ENCODE measurements around the gene CABLES2. TPM values are rescaled to one million over a fixed set of nuclear protein-coding genes. Genes with fewer than 3 reads are reported as not detected.

Gene CABLES2
- total and polyA plus RNA-seq, 4 donors, result 0.92 to 3.2 (median 2.0) TPM

- H3K4me3 ChIP-seq (ENCODE audit: low read depth in 1 of 3, low read length in 3 of 3), result no peak overlapping the region
- H3K4me1 ChIP-seq (ENCODE audit: control insufficient read depth in 4 of 4, insufficient read depth in 4 of 4, low read length in 3 of 4), result no peaks in the 10 kb centered on the region
- DNase-seq (ENCODE audit: low spot score), result no peak
- no peak overlapping the region for H3K9ac ChIP-seq (ENCODE audit: low read depth in 1 of 2, low read length in 2 of 2)
- no peak for TF ChIP-seq HNF4A (conservative IDR thresholded peaks at IDR 0.05)
- TF ChIP-seq EGR1 (IDR thresholded peaks at IDR 0.05; ENCODE audit: low read depth in 2 of 2), result no peak
- no peak for TF ChIP-seq NR2F2 (IDR thresholded peaks at IDR 0.05)
- TF ChIP-seq RXRA (IDR thresholded peaks at IDR 0.05), result no peak
- TF ChIP-seq REST (IDR thresholded peaks at IDR 0.05), result no peak
- no peak for TF ChIP-seq YY1 (IDR thresholded peaks at IDR 0.05)
- no peak for TF ChIP-seq SP1 (IDR thresholded peaks at IDR 0.05)
- no peak for TF ChIP-seq CTCF (IDR thresholded peaks at IDR 0.05; ENCODE audit: low read depth, low read length, missing input control)
- TF ChIP-seq RAD21 (IDR thresholded peaks at IDR 0.05), result no peak
- no peak for TF ChIP-seq ATF3 (IDR thresholded peaks at IDR 0.05)
- TF ChIP-seq HNF4G (IDR thresholded peaks at IDR 0.05), result no peak
- no peak overlapping the region for H3K27ac ChIP-seq (ENCODE audit: low read depth in 1 of 2, low read length in 2 of 2)
- WGBS, result 56% methylated on average over 23 of the region's 23 CpGs
- no peaks in the 10 kb centered on the region for H3K36me3 ChIP-seq (ENCODE audit: control insufficient read depth in 4 of 4, insufficient read depth in 3 of 4, low read depth in 1 of 4, low read length in 3 of 4)
- H3K27me3 ChIP-seq (ENCODE audit: control insufficient read depth in 4 of 4, insufficient read depth in 4 of 4, low read length in 3 of 4), result no peaks in the 10 kb centered on the region
- no peaks in the 10 kb centered on the region for H3K9me3 ChIP-seq (ENCODE audit: control insufficient read depth in 4 of 4, low read length in 3 of 4)
Measured at GRCh38 chr20:62424249-62425107, 17.4 kb upstream of the CABLES2 start.

GRCh38 chr20:62423326-62423706 lies 16.2 kb upstream of the CABLES2 start:
- H3K36me3 ChIP-seq (ENCODE audit: control insufficient read depth in 4 of 4, insufficient read depth in 3 of 4, low read depth in 1 of 4, low read length in 3 of 4), result no peaks in the 10 kb centered on the region
- WGBS, result 59% methylated on average over 10 of the region's 10 CpGs
- TF ChIP-seq RAD21 (IDR thresholded peaks at IDR 0.05), result no peak
- TF ChIP-seq HNF4A (conservative IDR thresholded peaks at IDR 0.05), result no peak
- no peak for TF ChIP-seq NR2F2 (IDR thresholded peaks at IDR 0.05)
- H3K27ac ChIP-seq (ENCODE audit: low read depth in 1 of 2, low read length in 2 of 2), result no peak overlapping the region
- no peaks in the 10 kb centered on the region for H3K27me3 ChIP-seq (ENCODE audit: control insufficient read depth in 4 of 4, insufficient read depth in 4 of 4, low read length in 3 of 4)
- no peak overlapping the region for H3K4me3 ChIP-seq (ENCODE audit: low read depth in 1 of 3, low read length in 3 of 3)
- DNase-seq (ENCODE audit: low spot score), result no peak
- H3K4me1 ChIP-seq (ENCODE audit: control insufficient read depth in 4 of 4, insufficient read depth in 4 of 4, low read length in 3 of 4), result no peaks in the 10 kb centered on the region
- H3K9ac ChIP-seq (ENCODE audit: low read depth in 1 of 2, low read length in 2 of 2), result no peak overlapping the region
- no peaks in the 10 kb centered on the region for H3K9me3 ChIP-seq (ENCODE audit: control insufficient read depth in 4 of 4, low read length in 3 of 4)

Measured in liver (tissue), 9 donors.